HG03175 (cell line): ENCODE data around the gene SNCA.

Source experiments
- ATAC-seq: cut with Tn5 transposase; IDR thresholded peaks from one replicate; pipeline ENCODE4 v1.9.1; 2021; ENCODE audit warnings: mild to moderate bottlenecking, moderate library complexity; ENCODE audit not compliant: unreplicated experiment

SNCA gene

GRCh38 chr4:89757154-89757719 is 79.7 kb downstream of the SNCA start:
- no peak for ATAC-seq

- ATAC-seq = no peak
Measured at GRCh38 chr4:89755220-89755619, 81.7 kb downstream of the SNCA start.

- no peak for ATAC-seq
Measured at GRCh38 chr4:89754531-89754930, 82.4 kb downstream of the SNCA start.

- ATAC-seq = no peak
Measured at GRCh38 chr4:89753601-89754066, 83.3 kb downstream of the SNCA start.

- ATAC-seq = no peak
Measured at GRCh38 chr4:89752932-89753598, 83.9 kb downstream of the SNCA start.

GRCh38 chr4:89751416-89751815 is 85.5 kb downstream of the SNCA start:
- ATAC-seq = no peak

GRCh38 chr4:89746377-89746776 is 90.6 kb downstream of the SNCA start:
- no peak for ATAC-seq

GRCh38 chr4:89745708-89746107 is 91.3 kb downstream of the SNCA start:
- no peak for ATAC-seq

- no peak for ATAC-seq
Measured at GRCh38 chr4:89744914-89745313, 92.0 kb downstream of the SNCA start.

GRCh38 chr4:89741768-89742167 is 95.2 kb downstream of the SNCA start:
- no peak for ATAC-seq

- ATAC-seq = no peak
Measured at GRCh38 chr4:89739311-89739988, 97.5 kb downstream of the SNCA start.

GRCh38 chr4:89737888-89738287 is 99.1 kb downstream of the SNCA start:
- no peak for ATAC-seq

GRCh38 chr4:89733946-89734345 is 103.0 kb downstream of the SNCA start:
- no peak for ATAC-seq

GRCh38 chr4:89727238-89727637 is 109.7 kb downstream of the SNCA start:
- no peak for ATAC-seq

- no peak for ATAC-seq
Measured at GRCh38 chr4:89725268-89725667, 111.7 kb downstream of the SNCA start.

- no peak for ATAC-seq
Measured at GRCh38 chr4:89724716-89725115, 112.2 kb downstream of the SNCA start.

- no peak for ATAC-seq
Measured at GRCh38 chr4:89723096-89723495, 113.9 kb downstream of the SNCA start.

GRCh38 chr4:89722517-89722916 is 114.4 kb downstream of the SNCA start:
- no peak for ATAC-seq

GRCh38 chr4:89720981-89721380 is 116.0 kb downstream of the SNCA start:
- ATAC-seq = no peak

- ATAC-seq = no peak
Measured at GRCh38 chr4:89719536-89720090, 117.3 kb downstream of the SNCA start.

GRCh38 chr4:89716893-89717292 is 120.1 kb downstream of the SNCA start:
- ATAC-seq = no peak

GRCh38 chr4:89715631-89716030 is 121.3 kb downstream of the SNCA start:
- no peak for ATAC-seq
